ENCODE measurements around the gene RBP3.

The RBP3 gene

DNA sequence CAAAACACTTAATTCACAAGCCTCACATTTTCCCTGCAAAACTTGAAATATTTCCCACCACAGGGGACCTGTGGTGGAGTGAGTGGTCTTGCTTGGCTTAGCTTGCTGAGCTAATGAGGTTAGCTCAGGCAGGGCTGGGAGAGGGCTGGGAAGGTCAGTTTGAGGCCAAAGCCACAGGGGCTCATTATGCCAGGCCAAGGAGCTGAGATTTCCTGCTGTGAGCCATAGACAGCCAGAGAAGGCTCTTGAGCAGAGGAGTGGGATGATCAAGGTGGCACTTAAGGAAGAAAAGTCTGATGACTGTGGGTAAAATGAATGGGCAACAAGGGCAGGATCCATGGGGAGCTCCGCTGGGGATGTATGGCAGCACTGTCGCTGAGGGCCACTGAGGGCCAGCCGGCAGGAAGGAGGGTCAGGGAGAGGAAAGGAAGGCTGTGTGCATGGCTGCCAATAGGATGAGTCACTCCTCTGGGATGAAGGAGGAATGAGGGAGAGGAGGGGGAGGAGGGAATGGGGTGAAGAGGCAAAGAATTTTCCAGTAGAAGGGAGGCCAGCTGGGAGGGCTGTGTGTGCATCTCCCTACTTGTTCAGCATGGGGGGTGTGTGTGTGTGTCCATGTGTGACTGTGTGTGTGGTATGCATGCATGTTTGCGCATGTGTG lies 54.6 kb downstream of the RBP3 start:
- DNase-seq = no peak

DNA sequence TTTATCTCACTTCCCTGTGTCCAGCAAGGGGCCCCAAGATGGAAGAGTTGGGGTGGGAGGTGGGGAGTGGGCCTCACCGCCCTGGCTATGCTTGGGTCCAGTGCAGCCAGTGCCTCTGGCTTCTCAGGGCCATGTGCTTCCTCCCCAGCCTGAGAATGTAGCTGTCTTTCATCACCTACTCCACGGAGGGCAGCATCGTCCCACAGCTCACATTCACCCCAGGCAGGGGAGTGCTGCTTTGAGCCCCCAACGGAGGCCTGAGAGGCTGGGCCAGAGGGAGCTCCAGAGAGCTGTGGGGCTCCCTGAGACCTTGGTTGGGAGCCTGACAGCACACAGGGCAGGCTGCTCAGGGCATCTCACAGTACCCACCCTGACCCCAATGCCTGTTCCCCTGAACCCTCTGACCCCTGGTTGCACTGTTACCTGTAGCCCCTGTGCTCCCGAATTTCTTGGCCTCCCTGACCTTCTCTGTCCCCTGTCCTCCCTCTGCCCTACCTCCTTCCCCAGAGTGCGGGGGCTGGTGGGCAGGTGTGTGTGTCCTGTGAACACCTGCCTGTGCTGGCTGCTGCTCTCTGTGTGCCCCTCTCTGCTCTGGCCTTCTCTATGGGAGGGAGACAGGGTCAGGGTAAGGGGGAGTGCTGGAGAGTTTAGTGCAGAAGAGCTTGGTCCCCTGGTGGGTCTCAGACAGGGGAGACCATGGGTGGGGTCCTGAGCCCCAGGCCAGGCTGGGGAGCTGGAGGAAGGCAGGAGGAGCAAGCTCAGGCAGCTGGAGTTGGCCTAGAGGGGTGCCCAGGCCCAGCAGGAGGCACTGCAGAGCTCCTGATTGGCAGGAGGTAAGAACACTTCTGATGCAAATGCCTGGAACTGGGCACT lies 55.5 kb downstream of the RBP3 start:
- DNase-seq = no peak

GRCh38 chr10:47404446-47404845 lies 56.3 kb downstream of the RBP3 start:
- no peak for DNase-seq

GRCh38 chr10:47404937-47405336 lies 56.8 kb downstream of the RBP3 start:
- no peak for DNase-seq

DNA sequence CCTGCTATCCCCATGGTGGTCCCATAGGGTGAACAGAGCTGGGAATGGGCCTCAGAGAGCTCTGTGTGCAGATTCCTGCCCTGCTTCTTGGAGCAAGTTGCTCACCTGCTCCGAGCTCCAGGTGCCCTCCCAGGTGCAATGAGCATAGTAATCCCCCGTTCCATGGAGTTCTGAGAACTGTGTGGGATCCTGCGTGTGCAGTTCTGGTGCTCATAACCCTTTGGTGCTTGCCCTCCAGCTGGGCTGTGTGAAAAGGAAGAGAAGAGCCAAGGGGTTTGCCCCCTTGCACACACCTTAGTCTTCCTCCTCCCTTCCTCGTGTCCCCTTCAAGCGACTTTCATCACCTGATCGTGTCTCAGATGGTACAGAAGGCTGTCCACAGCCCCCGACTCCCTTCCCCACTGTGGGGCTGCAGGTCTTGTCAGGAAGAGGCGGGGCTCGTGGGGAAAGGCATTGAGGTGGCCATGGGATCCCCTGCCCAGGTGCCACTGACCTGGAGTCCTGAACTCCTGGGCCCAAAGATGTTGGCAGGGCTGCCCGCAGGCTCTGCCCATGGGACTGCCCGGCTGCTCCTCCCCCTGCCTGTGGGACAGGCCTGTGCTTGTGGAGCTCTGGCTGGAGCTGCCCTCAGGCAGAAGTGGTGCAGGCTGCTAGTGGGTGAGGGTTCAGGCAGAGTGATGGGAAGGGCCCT lies 57.8 kb downstream of the RBP3 start:
- no peak for DNase-seq

DNA sequence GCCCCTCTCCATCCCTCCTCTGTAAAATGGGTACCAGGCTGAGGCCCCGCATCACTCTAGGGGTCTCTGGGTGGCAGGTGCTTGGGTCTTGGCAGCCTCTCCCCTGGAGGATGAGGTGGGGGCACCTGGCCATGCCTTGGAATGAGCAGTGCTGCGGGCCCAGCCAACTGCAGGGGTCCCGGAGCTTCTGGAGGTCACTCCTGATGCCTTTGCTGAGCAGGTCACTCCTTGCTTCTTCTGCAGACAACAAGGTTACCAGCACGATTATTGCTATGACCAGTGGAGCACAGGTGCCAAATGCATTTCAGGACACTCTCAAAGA lies 58.3 kb downstream of the RBP3 start:
- no peak for DNase-seq

DNA sequence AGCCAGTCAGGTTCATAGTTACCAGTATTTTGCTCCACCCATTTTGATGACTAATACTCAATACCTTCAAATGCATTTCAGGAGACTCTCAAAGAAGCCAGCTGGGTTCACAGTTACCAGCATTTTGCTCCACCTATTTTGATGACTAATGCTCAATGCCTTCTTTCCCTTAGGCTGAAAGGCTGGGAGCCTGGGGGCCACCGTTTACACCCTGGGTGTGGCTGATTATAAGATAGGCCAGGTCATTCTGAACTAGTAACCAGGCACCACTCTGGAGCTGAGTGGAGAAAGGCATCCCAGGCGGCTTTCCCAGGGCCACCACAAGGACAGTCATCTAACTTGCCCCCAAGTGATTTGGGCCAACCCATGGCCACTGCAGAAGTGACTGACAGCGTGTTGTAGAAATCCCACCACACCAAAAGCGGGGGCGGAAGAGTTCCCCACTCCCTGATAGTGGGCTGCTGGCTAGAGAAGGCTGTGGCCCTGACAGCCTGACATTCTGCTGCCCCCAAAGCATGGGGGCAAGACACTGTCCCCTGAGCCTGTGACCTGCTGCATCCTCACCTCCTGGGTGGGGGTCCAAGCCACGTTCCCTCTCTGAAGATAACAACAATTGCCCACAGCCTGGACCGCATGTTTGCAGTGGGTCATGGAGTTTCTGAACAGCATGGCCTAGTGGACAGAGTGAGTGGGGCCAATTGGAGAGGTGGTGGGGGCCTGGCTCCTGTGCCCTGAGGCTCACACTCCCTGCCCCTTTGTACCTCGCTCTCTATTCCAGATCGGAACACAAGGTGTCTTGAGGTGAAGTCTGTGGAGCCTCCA lies 58.9 kb downstream of the RBP3 start:
- no peak for DNase-seq
